SK-N-SH treated with all-trans-retinoic acid at 6 μM for 48 hours (cell line): Measurements from ENCODE around the gene LRRN4CL.

ENCODE experiments used
- ARNTL ChIP-seq: fragments of 450-650 bp; formaldehyde crosslinking; IDR thresholded peaks from 2 replicates; pipeline ENCODE4 v1.5.0; 2020; ENCODE audit warnings: low read depth, mild to moderate bottlenecking, moderate library complexity, borderline replicate concordance
- BACH2 ChIP-seq: fragments of 250-450 bp; sonication (Bioruptor Pico); IDR thresholded peaks from 2 replicates; pipeline ENCODE4 v1.9.0; 2021; ENCODE audit warnings: mild to moderate bottlenecking, borderline replicate concordance
- ISL1 ChIP-seq: fragments of 250-450 bp; sonication (Bioruptor Pico); IDR thresholded peaks from 2 replicates; pipeline ENCODE4 v2.1.2; 2022; ENCODE audit warnings: mild to moderate bottlenecking, moderate library complexity
- RARB ChIP-seq: fragments of 250-450 bp; sonication (Bioruptor Pico); IDR thresholded peaks from 2 replicates; pipeline ENCODE4 v1.8.0; 2021; ENCODE audit warnings: mild to moderate bottlenecking, moderate library complexity
- SNAI2 ChIP-seq: fragments of 250-450 bp; sonication (Bioruptor Pico); IDR thresholded peaks from 2 replicates; pipeline ENCODE4 v1.5.0; 2020; ENCODE audit warnings: mild to moderate bottlenecking, moderate library complexity
- ZC3H10 ChIP-seq: fragments of 250-450 bp; sonication (Bioruptor Pico); IDR thresholded peaks from 2 replicates; pipeline ENCODE4 v1.5.1; 2021; ENCODE audit warnings: mild to moderate bottlenecking, moderate library complexity
- ZFP3 ChIP-seq: fragments of 250-450 bp; sonication (Bioruptor Pico); IDR thresholded peaks from 2 replicates; pipeline ENCODE4 v1.5.0; 2020; ENCODE audit warnings: mild to moderate bottlenecking, moderate library complexity
- ZFP30 ChIP-seq: fragments of 450-650 bp; formaldehyde crosslinking; IDR thresholded peaks from 2 replicates; pipeline ENCODE4 v1.5.0; 2022; ENCODE audit warnings: mild to moderate bottlenecking, moderate library complexity
- TF ChIP-seq, protein P1 (sequence below): fragments of 250-450 bp; sonication (Bioruptor Pico); IDR thresholded peaks from 2 replicates; pipeline ENCODE4 v1.8.0; 2020; ENCODE audit warnings: mild to moderate bottlenecking, moderate library complexity, borderline replicate concordance
- TF ChIP-seq, protein P2 (sequence below): fragments of 250-450 bp; sonication (Bioruptor Pico); IDR thresholded peaks from 2 replicates; pipeline ENCODE4 v1.5.0; 2020; ENCODE audit warnings: mild to moderate bottlenecking, moderate library complexity
- TF ChIP-seq, protein P3 (sequence below): fragments of 250-450 bp; sonication (Bioruptor Pico); IDR thresholded peaks from 2 replicates; pipeline ENCODE4 v1.8.0; 2021; ENCODE audit warnings: low read depth, mild to moderate bottlenecking, moderate library complexity, borderline replicate concordance

DNA sequence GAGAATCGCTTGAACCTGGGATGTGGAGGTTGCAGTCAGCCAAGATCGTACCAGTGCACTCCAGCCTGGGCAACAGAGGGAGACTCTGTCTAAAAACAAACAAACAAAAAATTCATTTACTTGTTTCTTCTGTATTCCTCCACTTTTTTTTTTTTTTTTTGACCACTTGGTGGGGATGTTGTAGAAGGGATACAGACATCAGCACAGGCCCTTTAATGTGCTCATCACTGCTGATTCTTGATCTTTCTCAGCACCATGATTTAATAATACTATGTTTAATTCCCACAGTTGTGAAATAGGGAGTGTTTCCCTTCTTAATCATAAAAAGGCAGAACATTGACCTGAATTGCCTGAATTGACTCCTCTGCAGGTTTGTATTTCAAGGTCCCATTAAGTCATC, 43.5 kb upstream of the LRRN4CL start:
- TF ChIP-seq ARNTL (CRISPR knock-in tag) (no peak), ZFP3 (no peak), RARB (no peak), ZC3H10 (CRISPR knock-in tag) (no peak), SNAI2 (CRISPR knock-in tag) (no peak), ZFP30 (CRISPR knock-in tag) (no peak), ISL1 (no peak), BACH2 (CRISPR knock-in tag) (no peak)
- TF ChIP-seq, protein P1, sequence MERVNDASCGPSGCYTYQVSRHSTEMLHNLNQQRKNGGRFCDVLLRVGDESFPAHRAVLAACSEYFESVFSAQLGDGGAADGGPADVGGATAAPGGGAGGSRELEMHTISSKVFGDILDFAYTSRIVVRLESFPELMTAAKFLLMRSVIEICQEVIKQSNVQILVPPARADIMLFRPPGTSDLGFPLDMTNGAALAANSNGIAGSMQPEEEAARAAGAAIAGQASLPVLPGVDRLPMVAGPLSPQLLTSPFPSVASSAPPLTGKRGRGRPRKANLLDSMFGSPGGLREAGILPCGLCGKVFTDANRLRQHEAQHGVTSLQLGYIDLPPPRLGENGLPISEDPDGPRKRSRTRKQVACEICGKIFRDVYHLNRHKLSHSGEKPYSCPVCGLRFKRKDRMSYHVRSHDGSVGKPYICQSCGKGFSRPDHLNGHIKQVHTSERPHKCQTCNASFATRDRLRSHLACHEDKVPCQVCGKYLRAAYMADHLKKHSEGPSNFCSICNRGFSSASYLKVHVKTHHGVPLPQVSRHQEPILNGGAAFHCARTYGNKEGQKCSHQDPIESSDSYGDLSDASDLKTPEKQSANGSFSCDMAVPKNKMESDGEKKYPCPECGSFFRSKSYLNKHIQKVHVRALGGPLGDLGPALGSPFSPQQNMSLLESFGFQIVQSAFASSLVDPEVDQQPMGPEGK (CRISPR knock-in tag): no peak
- TF ChIP-seq, protein P2, sequence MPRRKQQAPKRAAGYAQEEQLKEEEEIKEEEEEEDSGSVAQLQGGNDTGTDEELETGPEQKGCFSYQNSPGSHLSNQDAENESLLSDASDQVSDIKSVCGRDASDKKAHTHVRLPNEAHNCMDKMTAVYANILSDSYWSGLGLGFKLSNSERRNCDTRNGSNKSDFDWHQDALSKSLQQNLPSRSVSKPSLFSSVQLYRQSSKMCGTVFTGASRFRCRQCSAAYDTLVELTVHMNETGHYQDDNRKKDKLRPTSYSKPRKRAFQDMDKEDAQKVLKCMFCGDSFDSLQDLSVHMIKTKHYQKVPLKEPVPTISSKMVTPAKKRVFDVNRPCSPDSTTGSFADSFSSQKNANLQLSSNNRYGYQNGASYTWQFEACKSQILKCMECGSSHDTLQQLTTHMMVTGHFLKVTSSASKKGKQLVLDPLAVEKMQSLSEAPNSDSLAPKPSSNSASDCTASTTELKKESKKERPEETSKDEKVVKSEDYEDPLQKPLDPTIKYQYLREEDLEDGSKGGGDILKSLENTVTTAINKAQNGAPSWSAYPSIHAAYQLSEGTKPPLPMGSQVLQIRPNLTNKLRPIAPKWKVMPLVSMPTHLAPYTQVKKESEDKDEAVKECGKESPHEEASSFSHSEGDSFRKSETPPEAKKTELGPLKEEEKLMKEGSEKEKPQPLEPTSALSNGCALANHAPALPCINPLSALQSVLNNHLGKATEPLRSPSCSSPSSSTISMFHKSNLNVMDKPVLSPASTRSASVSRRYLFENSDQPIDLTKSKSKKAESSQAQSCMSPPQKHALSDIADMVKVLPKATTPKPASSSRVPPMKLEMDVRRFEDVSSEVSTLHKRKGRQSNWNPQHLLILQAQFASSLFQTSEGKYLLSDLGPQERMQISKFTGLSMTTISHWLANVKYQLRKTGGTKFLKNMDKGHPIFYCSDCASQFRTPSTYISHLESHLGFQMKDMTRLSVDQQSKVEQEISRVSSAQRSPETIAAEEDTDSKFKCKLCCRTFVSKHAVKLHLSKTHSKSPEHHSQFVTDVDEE (CRISPR knock-in tag): no peak
- TF ChIP-seq, protein P3, sequence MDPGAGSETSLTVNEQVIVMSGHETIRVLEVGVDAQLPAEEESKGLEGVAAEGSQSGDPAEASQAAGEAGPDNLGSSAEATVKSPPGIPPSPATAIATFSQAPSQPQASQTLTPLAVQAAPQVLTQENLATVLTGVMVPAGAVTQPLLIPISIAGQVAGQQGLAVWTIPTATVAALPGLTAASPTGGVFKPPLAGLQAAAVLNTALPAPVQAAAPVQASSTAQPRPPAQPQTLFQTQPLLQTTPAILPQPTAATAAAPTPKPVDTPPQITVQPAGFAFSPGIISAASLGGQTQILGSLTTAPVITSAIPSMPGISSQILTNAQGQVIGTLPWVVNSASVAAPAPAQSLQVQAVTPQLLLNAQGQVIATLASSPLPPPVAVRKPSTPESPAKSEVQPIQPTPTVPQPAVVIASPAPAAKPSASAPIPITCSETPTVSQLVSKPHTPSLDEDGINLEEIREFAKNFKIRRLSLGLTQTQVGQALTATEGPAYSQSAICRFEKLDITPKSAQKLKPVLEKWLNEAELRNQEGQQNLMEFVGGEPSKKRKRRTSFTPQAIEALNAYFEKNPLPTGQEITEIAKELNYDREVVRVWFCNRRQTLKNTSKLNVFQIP: no peak
